Measurements from ENCODE around the gene TBKBP1.

GRCh38 chr17:47682138-47682537 lies 11.8 kb upstream of the TBKBP1 start:
- no peak for TF ChIP-seq SREBF2 (IDR thresholded peaks at IDR 0.05)
- no peak for TF ChIP-seq CTCF (IDR thresholded peaks at IDR 0.05)
- no peak for TF ChIP-seq POLR2A (IDR thresholded peaks at IDR 0.05; ENCODE audit: low read length)
- no peak for TF ChIP-seq ZC3H11A (IDR thresholded peaks at IDR 0.05)
- no peak for TF ChIP-seq ESRRA (IDR thresholded peaks at IDR 0.05; ENCODE audit: borderline replicate concordance, low read length)

All from A549 (cell line).